Measurements from ENCODE around the gene RHOF.

Gene RHOF

DNA sequence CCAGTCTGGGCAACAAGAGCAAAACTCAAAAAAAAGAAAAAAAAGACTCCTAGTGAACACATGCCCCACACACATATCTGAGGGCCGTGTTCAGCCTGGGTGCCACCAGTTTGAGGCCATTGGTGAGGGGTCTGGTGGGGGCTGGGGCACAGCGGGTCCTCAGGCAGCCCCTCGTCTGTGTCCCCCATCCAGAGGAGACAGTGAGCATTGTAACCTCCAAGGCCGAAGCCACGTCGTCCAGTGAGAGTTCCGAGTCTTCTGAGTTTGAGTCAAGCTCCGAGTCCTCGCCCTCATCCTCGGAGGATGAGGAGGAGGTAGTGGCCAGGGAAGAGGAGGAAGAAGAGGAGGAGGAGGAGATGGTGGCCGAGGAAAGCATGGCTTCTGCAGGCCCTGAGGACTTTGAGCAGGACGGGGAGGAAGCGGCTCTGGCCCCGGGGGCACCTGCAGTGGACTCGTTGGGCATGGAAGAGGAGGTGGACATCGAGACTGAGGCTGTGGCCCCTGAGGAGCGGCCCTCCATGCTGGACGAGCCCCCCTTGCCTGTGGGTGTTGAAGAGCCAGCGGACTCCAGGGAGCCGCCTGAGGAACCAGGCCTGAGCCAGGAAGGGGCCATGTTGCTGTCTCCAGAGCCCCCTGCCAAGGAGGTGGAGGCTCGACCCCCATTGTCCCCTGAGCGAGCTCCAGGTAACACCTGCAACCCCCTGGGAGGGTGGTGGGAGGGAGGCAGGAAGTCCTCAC, 25.9 kb upstream of the RHOF start:
- no peak for DNase-seq

DNA sequence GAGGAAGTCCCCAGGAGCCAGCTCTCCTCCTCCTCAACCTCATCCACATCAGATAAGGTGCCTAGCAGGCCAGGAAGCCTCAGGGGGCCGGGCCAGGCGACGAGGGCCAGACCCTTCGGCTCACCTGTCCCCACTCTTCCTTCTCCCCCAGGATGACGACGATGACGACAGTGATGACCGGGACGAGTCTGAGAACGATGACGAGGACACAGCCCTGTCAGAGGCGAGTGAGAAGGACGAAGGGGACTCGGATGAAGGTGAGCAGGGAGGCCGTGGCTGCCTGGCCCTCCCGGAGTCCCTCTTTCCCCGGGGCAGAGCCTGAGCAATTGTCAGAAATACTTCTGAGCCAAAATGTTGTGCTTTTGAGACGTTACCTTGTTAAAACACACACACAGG, 24.2 kb upstream of the RHOF start:
- no peak for DNase-seq

DNA sequence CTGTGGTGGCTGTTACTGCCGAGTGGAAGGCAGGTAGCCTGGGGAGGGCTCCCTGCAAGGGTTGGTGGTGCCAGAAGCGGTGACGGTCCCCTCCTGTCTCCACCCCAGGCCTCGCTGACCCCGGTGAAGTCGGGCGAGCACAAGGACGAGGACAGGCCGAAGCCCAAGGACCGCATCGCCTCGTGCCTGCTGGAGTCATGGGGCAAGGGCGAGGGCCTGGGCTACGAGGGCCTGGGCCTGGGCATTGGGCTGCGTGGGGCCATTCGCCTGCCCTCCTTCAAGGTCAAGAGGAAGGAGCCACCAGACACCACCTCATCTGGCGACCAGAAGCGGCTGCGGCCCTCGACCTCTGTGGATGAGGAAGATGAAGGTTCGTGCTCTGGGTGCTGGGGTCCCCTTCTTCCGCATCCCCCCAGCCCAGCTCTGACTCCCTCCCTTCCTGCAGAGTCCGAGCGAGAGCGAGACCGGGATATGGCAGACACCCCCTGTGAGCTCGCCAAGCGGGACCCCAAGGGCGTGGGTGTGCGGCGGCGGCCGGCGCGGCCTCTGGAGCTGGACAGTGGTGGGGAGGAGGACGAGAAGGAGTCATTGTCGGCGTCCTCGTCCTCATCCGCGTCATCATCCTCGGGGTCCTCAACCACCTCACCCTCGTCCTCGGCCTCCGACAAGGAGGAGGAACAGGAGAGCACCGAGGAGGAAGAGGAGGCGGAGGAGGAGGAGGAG, 23.6 kb upstream of the RHOF start:
- DNase-seq = no peak

DNA sequence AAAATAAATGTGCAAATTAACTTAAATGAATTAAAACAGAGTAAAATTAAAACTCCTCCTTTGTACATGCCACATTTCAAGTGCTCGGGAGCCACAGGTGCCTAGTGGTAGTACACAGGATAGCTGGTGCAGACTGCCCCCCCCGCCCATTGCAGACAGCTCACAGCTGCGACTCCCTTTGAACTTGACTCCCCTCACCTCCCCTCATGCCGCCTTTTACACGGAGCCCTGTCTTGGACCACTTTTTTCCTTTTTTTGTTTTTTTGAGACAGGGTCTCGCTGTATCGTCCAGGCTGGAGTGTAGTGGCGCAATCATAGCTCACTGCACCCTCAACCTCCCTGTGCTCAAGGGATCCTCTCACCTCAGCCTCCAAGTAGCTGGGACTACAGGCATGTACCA, 21.8 kb upstream of the RHOF start:
- no peak for DNase-seq

DNA sequence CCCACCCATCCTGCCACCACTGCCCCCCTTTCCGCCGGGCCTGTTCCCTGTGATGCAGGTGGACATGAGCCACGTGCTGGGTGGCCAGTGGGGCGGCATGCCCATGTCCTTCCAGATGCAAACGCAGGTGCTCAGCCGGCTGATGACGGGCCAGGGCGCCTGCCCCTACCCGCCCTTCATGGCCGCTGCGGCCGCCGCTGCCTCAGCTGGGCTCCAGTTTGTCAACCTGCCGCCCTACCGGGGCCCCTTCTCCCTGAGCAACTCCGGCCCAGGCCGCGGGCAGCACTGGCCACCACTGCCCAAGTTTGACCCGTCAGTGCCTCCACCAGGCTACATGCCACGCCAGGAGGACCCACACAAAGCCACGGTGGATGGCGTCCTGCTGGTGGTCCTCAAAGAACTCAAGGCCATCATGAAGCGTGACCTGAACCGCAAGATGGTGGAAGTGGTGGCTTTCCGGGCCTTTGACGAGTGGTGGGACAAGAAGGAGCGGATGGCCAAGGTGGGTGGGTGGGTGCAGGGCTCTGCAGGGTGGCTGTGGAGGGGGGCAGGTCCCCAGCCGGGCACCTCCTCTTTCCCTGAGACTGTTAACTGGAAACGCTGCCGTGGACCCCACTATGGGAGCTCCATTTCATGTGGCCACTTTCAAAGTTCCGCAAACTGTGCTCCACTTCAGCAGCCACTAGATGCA, 21.1 kb upstream of the RHOF start:
- no peak for DNase-seq

DNA sequence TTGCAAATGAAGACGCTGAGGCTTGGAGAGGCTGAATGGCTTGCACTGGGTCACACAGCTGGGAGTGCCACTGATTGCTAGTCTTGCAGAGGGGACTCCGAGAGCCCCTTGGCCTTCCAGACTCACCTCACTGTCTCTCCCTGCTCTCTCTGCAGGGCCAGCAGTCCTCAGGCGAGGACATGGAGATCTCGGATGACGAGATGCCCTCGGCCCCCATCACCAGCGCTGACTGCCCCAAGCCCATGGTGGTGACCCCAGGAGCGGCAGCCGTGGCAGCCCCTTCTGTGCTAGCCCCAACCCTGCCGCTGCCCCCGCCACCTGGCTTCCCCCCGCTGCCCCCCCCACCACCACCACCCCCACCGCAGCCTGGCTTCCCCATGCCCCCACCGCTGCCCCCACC, 20.5 kb upstream of the RHOF start:
- DNase-seq = no peak

DNA sequence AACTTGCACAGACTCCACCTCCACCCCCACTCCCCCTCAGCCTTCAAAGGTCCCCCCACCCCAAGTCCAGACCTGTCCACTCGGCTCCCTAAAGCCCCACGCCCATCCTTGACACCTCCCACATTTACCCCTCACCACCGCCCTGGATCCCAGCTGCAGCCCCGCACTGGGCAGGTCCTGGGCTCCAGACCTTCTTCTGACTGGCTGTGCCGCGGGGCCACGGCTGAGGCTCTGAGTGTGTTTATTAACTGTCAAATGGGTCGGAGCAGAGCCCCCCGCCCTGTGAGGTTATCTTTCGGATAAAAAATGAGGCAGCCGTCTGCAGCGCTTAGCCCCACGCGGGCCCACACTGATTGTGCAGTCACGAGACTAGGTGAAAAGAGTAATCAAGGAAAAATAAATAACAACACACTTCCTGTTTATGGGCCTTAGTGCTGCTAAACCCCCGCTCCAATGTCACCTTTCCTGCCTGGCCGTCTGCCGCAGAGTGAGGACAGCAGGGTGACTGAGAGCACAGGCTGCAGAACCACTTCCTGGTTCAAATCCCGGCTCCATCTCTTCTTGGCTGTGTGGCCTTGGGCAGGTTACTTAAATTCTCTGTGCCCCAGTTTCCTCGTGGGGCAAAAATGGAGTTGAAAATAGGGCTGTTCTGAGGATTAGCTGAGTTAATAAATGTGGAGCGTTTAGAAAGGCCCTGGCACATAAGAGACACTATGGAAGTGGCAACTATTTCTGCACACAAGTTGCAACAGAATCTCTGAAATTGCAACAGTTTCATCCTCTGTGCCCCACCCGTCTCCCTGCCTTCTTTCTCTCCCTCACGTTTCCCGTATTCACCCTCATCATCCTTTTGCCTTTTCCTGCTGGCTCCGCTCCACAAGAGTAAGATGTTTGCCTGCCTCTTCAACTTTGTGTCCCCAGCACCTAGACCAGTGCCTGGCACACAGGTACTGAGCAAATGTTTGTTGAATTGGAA, 19.7 kb upstream of the RHOF start:
- DNase-seq = no peak

DNA sequence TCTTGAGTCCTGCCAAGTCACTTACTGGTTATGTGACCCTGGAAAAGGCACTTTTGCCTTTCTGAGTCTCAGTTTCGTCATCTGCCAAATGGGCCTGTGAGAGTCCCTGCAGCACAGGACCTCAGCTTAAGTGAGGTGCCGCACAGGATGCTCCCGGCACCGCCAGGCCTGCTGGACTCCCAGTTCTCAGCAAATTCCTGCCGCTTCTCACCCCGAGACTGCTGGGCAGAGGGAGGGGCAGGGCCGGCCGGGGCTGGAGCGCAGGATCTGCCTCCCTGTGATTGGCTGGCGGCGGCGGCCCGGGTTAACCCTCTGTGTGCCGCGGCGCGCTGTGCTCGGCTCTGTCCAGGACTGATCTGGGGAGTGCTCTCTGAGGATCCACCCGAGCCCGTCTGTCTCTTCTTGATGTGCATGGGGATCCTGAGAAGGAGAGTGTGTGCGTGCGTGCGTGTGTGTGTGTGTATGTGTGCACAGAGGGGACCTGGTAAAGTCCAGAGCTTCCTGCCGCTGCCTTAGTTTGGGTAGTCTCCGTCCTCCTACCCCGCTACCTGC, 18.9 kb upstream of the RHOF start:
- DNase-seq = no peak

DNA sequence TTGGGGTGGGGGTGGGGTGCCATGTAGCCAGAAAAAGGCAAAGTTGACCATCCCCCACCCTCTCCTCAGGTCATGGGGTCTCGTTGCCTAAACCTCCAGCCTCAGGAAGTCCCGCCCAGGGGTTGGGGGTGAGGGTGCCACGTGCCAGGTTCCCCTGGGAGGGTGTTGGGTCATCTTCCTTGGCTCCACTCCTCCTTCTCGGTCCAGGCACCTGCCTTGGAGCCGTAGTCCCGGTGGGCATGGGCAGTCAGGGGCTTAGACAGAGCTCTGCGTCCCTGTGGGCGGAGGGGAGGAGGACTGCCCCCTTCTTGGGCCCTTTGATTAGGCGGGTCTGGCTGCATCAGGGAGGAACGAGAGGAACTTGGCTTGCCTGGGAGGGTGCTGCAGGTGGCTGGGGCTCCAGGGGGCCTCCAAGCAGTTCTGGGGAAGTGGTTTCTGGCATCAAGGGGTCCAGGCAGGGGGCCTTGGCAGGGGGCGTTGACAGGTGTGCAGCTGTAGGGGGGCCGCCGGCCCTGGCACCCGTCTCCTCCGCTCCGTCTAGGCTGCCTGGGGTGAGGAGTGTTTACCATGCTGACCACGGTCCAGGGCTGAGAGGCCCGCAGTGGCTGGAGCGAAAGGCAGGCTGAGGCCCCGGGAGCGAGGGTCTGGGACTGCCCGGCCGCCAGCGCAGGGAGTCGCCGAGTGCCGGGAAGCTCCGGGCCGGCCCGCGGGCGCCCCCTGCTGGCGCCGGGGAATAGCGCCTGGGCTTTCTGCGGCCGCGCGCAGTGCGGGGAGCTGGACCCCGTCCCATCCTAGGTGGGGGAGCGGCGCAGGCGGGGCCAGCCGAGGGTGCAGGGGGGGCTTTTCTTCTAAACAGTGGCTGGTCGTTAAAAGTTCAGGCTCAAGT, 18.2 kb upstream of the RHOF start:
- DNase-seq = peak; percentile 36

DNA sequence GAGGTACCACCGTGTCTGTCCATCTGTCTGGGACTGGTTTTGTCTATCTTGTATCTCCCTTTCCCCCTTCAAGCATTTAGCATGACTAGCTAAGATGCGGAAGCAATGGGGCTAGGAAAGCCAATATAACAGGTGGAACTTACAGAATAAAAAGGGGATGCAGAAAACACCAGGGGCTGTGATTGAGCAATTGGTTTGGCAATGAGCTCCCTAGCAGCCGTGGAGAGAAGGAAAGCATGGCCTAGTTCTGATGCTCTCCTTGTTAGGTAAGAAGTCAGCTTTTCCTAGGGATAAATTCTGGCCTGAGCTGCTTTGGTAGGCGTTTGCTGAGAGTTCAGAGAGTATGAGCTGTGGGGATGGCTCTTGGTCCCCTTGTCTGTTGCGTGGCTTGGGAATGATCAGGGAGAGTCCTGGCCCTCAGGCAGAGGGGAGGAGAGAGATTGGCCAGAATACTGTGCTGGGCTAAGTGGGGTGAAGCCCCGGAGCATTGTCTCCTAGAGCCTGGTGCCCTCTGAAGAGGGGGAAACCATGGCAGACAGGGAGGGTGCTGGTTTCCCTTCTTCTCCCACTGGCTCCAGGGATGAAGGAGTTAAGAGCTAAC, 17.4 kb upstream of the RHOF start:
- DNase-seq = no peak

DNA sequence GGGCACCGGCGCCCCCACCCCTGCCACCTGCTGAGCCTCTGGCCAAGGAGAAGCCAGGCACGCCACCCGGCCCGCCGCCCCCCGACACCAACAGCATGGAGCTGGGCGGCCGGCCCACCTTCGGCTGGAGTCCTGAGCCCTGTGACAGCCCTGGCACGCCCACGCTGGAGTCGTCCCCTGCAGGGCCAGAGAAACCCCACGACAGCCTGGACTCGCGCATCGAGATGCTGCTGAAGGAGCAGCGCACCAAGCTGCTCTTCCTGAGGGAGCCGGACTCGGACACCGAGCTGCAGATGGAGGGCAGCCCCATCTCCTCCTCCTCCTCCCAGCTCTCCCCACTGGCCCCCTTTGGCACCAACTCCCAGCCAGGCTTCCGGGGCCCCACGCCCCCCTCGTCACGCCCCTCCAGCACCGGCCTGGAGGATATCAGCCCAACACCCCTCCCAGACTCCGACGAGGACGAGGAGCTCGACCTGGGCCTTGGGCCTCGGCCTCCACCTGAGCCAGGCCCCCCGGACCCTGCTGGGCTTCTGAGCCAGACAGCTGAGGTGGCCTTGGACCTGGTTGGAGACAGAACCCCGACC, 16.8 kb upstream of the RHOF start:
- no peak for DNase-seq

DNA sequence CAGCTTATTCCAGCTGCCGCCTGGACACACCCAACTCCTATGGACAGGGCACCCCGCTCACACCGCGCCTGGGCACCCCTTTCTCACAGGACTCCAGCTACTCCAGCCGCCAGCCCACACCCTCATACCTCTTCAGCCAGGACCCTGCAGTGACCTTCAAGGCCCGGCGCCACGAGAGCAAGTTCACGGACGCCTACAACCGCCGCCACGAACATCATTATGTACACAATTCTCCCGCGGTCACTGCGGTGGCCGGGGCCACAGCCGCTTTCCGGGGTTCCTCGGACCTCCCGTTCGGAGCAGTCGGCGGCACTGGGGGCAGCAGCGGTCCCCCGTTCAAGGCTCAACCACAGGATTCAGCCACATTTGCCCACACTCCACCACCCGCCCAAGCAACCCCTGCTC, 16.2 kb upstream of the RHOF start:
- DNase-seq = no peak

DNA sequence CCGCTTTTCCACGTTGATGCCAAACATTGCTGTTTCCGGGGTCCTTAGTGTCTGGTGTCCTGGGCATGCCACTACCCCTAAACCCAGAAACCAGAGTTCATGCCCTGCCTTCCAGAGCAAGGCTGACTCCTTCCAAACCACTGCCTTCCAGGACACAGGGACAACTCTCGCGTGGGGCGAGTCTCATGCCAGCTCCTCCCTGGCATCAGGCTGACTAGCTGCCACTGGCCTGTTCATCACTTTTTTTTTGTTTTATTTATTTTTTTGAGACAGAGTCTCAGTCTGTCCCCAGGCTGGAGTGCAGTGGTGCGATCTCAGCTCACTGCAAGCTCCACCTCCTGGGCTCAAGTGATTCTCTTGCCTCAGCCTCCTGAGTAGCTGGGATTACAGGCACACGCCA, 15.1 kb upstream of the RHOF start:
- DNase-seq = no peak

DNA sequence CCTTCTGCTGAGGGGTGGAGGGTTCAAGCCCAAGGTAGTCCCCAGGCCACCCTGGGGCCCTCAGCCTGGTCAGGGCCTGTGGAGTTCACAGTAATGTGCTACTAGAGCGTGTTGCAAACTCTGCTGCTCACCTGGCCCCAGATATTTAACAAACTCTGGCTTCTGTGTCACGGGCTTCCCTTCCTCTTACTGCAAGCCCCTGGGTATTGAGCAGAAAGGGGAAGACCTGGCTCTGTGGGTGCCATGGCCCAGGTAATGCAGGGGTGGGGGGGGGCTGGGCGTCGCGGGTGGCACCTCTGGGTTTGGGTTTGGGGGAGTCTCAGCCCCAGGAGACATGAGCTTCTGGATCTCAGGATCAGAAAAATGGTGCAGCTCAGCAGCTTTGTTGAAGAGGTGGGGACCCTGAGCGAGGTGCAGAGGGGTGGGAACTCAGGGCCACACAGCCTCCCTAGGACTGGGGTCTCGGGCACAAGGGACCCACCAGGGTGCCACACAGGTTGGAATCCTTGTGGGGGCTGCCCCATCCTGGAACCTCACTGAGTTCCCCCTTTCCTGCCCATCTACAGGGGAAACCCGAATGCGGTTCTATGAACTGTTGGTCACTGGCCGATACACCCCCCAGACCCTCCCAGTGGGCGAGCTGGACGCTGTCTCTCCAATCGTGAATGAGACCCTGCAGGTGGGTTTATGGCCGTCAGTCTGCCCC, 14.3 kb upstream of the RHOF start:
- DNase-seq = no peak

DNA sequence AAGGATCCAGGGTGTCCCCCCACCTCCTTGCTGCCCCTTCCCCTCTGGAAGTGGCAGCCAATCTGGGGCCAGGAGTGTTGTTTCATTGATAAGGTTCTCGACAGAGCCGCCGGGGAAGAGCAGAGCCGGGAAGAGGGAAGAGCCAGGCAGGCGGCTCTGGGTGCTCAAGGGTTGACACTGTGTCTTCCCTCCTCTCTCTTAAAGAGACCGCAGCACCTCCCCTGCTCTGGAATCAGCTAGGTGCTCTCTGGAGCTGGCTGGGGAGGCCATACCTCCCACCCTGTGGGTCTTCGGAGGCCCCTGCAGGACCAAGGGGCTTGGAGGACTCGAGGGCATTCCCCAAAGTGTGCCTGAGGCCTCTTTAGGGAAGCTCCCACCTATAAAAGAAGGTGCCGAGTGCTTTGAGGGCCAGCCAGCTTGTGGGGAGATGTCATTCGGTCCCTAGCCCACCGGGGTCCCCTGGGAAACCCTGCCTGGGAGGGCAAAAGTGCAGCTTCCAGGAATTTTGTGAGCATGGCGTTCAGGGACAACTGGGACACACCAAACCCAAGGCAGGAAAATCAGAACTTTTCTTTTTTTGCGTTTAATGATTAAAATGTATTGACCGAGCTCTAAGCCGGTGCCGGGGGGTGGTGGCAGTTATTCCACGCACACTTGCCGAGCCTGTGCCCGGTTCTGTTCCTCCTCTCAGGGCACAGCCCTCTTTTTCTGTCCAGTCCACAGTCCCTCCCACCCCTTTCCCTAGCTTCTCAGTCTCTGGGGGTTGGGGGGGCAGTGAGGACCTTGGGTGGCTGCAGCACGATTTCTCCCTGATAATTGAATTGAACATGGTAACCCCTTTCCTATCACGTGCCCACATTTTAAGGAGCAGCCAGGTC, 13.3 kb upstream of the RHOF start:
- no peak for DNase-seq

DNA sequence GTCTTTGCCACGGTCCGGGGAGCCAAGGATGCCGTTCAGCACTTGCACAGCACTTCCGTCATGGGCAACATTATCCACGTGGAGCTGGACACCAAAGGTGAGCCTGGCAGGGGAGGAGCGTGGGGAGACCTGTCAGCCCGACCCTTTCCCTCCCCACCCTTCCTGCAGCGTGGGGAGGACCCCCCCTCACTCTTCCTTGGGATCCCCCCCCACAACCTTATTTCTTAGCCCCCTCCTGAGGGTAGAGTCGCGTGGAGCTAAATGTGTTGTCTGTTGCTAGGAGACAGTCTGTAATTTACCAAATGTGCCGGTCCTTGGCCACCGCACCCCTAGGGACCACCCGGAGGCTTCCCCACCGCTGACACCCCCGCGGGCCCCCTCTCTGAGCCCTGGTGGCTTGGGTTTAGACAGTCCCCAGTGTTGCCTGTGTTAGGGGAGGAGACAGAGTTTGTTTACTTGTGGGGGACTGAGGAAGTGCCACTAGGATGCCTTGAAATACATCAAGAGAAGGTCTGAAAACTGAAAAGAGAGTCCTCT, 12.6 kb upstream of the RHOF start:
- DNase-seq = no peak

DNA sequence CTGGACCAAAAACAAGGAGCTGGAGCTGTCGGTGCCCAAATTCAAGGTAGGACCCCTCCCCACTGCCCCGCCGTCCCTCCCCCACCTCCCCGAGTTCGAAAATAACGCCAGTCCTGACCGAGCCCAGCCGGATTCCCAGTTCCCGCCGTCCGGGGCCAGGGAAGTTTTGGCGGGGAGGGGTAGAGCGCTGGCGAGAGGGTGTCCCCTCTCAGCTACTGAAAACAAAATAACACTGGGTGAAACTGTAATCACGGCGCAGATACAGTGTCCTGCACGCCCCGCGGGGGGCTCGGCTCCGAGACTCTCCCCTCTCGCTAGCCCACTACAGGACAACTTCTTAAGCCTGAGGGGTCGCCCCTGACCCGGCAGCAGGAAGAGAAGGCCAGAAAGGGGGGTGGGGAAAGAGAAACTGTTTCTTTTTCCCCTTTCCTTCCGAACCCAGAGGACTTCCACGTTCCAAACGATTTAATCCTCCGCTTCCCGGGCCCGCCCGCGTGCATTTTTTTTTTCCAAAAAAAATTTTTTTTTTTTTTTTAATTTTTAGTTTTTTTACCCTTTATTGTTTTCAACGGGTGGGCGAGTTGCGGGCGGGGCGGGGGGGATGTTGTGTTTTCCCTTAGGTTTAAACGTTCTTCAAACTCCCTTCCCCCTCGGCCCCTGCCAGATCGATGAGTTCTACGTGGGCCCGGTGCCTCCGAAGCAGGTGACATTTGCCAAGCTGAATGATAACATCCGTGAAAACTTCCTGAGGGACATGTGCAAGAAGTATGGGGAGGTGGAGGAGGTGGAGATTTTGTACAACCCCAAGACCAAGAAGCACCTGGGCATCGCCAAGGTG, 11.9 kb upstream of the RHOF start:
- no peak for DNase-seq
